Measurements from ENCODE around the gene LTBP2. TPM values are rescaled to one million over a fixed set of nuclear protein-coding genes. Genes with fewer than 3 reads are reported as not detected.
A peak's percentile ranks its signal among the peaks of the same experiment; 100 is the strongest.

LTBP2 gene
- total RNA-seq, 1 experiment from 2014 or later = 1.5 TPM

GRCh38 chr14:74578479-74578878 is 33.6 kb downstream of the LTBP2 start:
- H3K9me3 ChIP-seq (ENCODE audit: control insufficient read depth in 1 of 2, insufficient read depth in 1 of 2, low read depth in 1 of 2, low read length in 2 of 2) = no peaks in the 10 kb centered on the region
- H3K27me3 ChIP-seq (ENCODE audit: insufficient read depth, low read length) = no peaks in the 10 kb centered on the region
- intact Hi-C loops (cut with micrococcal nuclease) = no loop called here
- H3K4me1 ChIP-seq (ENCODE audit: control insufficient read depth in 1 of 2, insufficient read depth in 2 of 2, low read length in 2 of 2) = peaks cover 30 to 70% of the 10 kb centered on the region in 2 experiments
- BruUV-seq (replicated peaks) = no TSS peak
- DNase-seq (ENCODE audit: low read depth, low spot score) = no peak
- POLR2A ChIA-PET = no interaction called here
- no peaks in the 10 kb centered on the region for H3K36me3 ChIP-seq (ENCODE audit: control insufficient read depth in 1 of 2, insufficient read depth in 2 of 2, low read length in 2 of 2)
- no peak overlapping the region for H3K27ac ChIP-seq (ENCODE audit: low read depth, low read length)
- RAD21 ChIA-PET (ENCODE audit: low non-redundant PET in 1 of 2, low total read pairs in 2 of 2, uncharacterized antibody in 2 of 2, unreplicated experiment in 2 of 2) = no interaction called here
- no peak overlapping the region for H2AFZ ChIP-seq (ENCODE audit: low read depth, low read length, poor library complexity, severe bottlenecking)
- 0 out of 2 replicates have a peak overlapping the region, but pooled peaks have one; percentile 16 for H3K9ac ChIP-seq (ENCODE audit: low read length)
- H4K20me1 ChIP-seq (ENCODE audit: insufficient read depth) = no peaks in the 10 kb centered on the region
- H3K4me2 ChIP-seq (ENCODE audit: low read length) = no peak overlapping the region
- TF ChIP-seq SP1 (IDR thresholded peaks at IDR 0.05; ENCODE audit: low read depth) = no peak
- TF ChIP-seq EZH2phosphoT487 (IDR thresholded peaks at IDR 0.05; ENCODE audit: borderline replicate concordance) = no peak
- no peak for TF ChIP-seq ZNF274 (IDR thresholded peaks at IDR 0.05; ENCODE audit: low read depth, low read length)
- no peak for TF ChIP-seq EZH2 (IDR thresholded peaks at IDR 0.05)
- TF ChIP-seq ELF1 (IDR thresholded peaks at IDR 0.05; ENCODE audit: borderline replicate concordance, low read depth) = no peak
- TF ChIP-seq RAD21 (IDR thresholded peaks at IDR 0.05; ENCODE audit: low read depth) = no peak
- no peak for TF ChIP-seq ZFX (IDR thresholded peaks at IDR 0.05)
- no peak for TF ChIP-seq EGR1 (IDR thresholded peaks at IDR 0.05; ENCODE audit: low read depth)
- TF ChIP-seq YY1 (IDR thresholded peaks at IDR 0.05; ENCODE audit: extremely low read depth, insufficient replicate concordance, low read depth, low read length) = no peak
- TF ChIP-seq CEBPB (IDR thresholded peaks at IDR 0.05; ENCODE audit: low read depth) = no peak
- TF ChIP-seq FOSL1 (IDR thresholded peaks at IDR 0.05; ENCODE audit: low read depth) = no peak
- no peak for TF ChIP-seq MAX (IDR thresholded peaks at IDR 0.05)
- no peak for TF ChIP-seq TCF7L2 (IDR thresholded peaks at IDR 0.05; ENCODE audit: borderline replicate concordance, extremely low read depth, insufficient read depth, insufficient read length)
- ATAC-seq = no peak
- H3K4me3 ChIP-seq (replicated peaks in 1 of 2; ENCODE audit: low read depth in 1 of 2, low read length in 2 of 2) = no peak overlapping the region
- H3K79me2 ChIP-seq (ENCODE audit: insufficient read depth, low read length) = no peaks in the 10 kb centered on the region
- H3K9me2 ChIP-seq (ENCODE audit: insufficient read depth) = no peaks in the 10 kb centered on the region
- CTCF ChIA-PET = no interaction called here

GRCh38 chr14:74577948-74578275 is 34.1 kb downstream of the LTBP2 start:
- ChIA-PET RAD21 (ENCODE audit: low non-redundant PET in 1 of 2, low total read pairs in 2 of 2, uncharacterized antibody in 2 of 2, unreplicated experiment in 2 of 2) (no interaction called here), CTCF (no interaction called here), POLR2A (no interaction called here)
- H3K4me1 ChIP-seq (ENCODE audit: control insufficient read depth in 1 of 2, insufficient read depth in 2 of 2, low read length in 2 of 2) = peaks cover 30 to 70% of the 10 kb centered on the region in 2 experiments
- ATAC-seq (no peak), DNase-seq (ENCODE audit: low read depth, low spot score) (no peak)
- no peak overlapping the region for H3K4me2 ChIP-seq (ENCODE audit: low read length)
- no peaks in the 10 kb centered on the region for H3K27me3 ChIP-seq (ENCODE audit: insufficient read depth, low read length)
- H3K27ac ChIP-seq (ENCODE audit: low read depth, low read length) = no peak overlapping the region
- no peaks in the 10 kb centered on the region for H4K20me1 ChIP-seq (ENCODE audit: insufficient read depth)
- BruUV-seq (replicated peaks) = no TSS peak
- H3K79me2 ChIP-seq (ENCODE audit: insufficient read depth, low read length) = no peaks in the 10 kb centered on the region
- no peak overlapping the region for H3K4me3 ChIP-seq (replicated peaks in 1 of 2; ENCODE audit: low read depth in 1 of 2, low read length in 2 of 2)
- H3K9me2 ChIP-seq (ENCODE audit: insufficient read depth) = no peaks in the 10 kb centered on the region
- H3K9ac ChIP-seq (ENCODE audit: low read length) = no peak overlapping the region
- no peaks in the 10 kb centered on the region for H3K36me3 ChIP-seq (ENCODE audit: control insufficient read depth in 1 of 2, insufficient read depth in 2 of 2, low read length in 2 of 2)
- H2AFZ ChIP-seq (ENCODE audit: low read depth, low read length, poor library complexity, severe bottlenecking) = no peak overlapping the region
- intact Hi-C loops (cut with micrococcal nuclease) = no loop called here
- no peaks in the 10 kb centered on the region for H3K9me3 ChIP-seq (ENCODE audit: control insufficient read depth in 1 of 2, insufficient read depth in 1 of 2, low read depth in 1 of 2, low read length in 2 of 2)
- TF ChIP-seq JUND (IDR thresholded peaks at IDR 0.05) = no peak
- TF ChIP-seq MAX (IDR thresholded peaks at IDR 0.05) = no peak
- TF ChIP-seq POLR2AphosphoS5 (IDR thresholded peaks at IDR 0.05; ENCODE audit: low read depth, low read length) = no peak
- TF ChIP-seq ELF1 (IDR thresholded peaks at IDR 0.05; ENCODE audit: borderline replicate concordance, low read depth) = no peak
- TF ChIP-seq ATF3 (IDR thresholded peaks at IDR 0.05) = no peak
- no peak for TF ChIP-seq ZBTB33 (IDR thresholded peaks at IDR 0.05; ENCODE audit: extremely low read depth, insufficient replicate concordance, low read length)
- no peak for TF ChIP-seq CTCF (IDR thresholded peaks at IDR 0.05 in 2 of 3, conservative IDR thresholded peaks at IDR 0.05 in 1 of 3; ENCODE audit: borderline replicate concordance in 1 of 3, insufficient read depth in 1 of 3, low read depth in 2 of 3, low read length in 2 of 3)
- TF ChIP-seq EZH2phosphoT487 (IDR thresholded peaks at IDR 0.05; ENCODE audit: borderline replicate concordance) = no peak
